Measurements from ENCODE around the gene RHOU.
A peak's percentile ranks its signal among the peaks of the same experiment; 100 is the strongest.
"Not testable (repeated sequence)": the region's sequence is repeated elsewhere in the genome, so short reads cannot be mapped to it uniquely, and the experiment has no call there.

RHOU gene

GRCh38 chr1:228734881-228735801 lies at the start of gene RHOU:
Gene RHOU, plus strand, starts transcription at chr1:228735479. Its CDS starts 264 bp downstream, at chr1:228735743.
- DNase-seq (ENCODE audit: low read depth), result peak; percentile 66

DNA sequence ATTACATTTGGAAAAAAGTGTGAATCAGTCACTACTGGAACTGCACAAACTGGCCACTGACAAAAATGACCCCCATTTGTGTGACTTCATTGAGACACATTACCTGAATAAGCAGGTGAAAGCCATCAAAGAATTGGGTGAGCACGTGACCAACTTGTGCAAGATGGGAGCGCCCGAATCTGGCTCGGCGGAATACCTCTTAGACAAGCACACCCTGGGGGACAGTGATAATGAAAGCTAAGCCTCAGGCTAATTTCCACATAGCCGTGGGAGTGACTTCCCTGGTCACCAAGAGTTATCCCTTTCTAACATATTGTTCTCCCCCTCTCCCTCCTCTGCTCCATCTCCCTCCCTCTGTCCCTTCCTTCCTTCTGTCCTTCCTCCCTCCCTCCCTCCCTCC lies 47.7 kb upstream of the RHOU start:
- no peak for DNase-seq (ENCODE audit: low read depth)

DNA sequence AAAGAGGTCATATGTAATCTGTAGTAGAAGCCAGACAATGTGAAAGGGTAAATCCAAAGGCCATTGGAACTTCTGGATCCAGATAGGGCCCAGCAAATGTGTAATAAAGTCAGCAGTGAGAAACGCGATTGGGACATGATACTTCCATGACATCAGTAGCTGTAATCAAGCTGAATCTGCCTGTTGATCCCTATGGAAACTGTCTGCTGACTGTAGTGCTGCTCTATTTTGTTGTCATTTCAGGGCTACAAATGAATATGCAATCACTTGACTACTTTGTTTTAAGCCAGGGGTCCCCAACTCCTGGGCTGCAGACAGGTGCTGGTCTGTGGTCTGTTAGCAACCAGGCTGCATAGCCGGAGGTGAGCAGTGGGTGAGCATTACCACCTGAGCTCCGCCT lies 46.0 kb upstream of the RHOU start:
- DNase-seq (ENCODE audit: low read depth), result no peak

DNA sequence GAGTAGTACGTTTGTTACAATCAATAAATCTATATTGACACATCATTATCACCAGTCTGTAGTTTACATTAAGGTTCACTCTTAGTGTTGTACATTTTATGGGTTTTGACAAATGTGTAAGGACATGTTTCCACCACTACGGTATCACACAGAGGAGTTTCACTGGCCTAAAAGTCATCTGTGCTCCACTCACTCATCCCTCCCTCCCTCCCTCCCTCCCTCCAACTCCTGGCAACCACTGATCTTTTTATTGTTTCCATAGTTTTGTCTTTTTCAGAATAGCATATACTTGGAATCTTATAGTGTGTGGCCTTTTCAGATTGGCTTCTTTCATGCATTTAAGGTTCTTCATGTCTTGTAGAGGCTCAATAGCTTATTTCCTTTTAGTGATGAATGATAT lies 44.1 kb upstream of the RHOU start:
- DNase-seq (ENCODE audit: low read depth), result no peak

DNA sequence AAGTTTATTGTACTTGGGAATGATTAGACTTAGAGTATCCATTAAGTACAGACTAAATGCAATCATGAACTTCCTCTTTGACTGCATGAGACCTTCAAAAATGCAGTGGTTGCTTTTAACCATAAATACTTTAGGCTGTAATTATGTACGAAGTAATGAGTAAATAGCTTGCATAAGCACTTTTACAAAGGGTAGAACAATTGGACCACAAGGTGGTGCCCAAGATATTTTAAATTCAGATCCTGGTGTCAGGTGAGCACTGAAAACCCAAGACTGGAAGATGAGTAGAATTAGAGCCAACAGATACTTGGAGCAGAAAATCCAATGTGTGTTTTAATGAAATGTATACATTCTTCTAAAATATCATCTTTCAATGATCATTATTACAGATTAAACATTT lies 43.4 kb upstream of the RHOU start:
- DNase-seq (ENCODE audit: low read depth), result no peak

- not testable (repeated sequence) for DNase-seq (ENCODE audit: low read depth)
Measured at GRCh38 chr1:228694447-228694846, 40.8 kb upstream of the RHOU start.

- DNase-seq (ENCODE audit: low read depth), result no peak
Measured at GRCh38 chr1:228695015-228695955, 40.0 kb upstream of the RHOU start.

DNA sequence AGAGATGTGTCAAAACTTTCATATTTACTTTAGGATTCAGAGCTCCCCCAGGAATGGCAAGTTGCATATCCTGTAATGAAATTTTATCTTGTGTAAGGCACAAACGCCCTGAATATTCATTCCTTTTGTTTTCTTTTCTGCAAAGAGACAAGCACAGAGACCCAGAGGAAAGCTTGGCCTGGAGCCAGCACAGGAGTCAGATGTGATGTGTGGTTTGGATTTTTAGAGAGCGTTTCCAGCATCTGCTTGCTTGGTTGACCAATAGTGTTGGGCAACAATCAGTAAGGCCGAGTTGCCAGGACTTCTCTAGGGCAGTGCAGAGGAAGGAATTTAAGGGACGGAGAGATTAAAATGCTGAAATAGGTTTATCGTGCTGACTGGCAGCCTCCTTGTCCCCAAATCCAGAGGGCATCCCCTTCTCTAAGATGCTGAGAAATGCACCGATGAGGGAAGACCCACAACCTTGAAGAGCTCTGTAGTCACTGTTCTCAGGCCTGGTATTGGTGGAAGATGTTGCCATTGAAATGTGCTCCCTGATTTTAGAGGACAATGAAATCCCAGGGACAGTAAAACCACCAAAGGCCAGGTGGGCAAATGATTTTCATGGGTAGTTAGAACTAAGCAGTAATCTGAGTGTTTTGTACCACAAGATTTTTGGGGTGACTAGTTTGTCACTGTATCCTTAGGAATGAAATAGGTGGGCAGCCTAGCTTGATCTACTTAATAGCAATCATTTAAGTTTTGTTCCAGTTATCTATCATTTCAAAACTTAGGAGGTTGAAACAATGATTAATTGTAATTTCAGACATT lies 37.9 kb upstream of the RHOU start:
- no peak for DNase-seq (ENCODE audit: low read depth)

- DNase-seq (ENCODE audit: low read depth), result no peak
Measured at GRCh38 chr1:228698017-228698329, 37.3 kb upstream of the RHOU start.

DNA sequence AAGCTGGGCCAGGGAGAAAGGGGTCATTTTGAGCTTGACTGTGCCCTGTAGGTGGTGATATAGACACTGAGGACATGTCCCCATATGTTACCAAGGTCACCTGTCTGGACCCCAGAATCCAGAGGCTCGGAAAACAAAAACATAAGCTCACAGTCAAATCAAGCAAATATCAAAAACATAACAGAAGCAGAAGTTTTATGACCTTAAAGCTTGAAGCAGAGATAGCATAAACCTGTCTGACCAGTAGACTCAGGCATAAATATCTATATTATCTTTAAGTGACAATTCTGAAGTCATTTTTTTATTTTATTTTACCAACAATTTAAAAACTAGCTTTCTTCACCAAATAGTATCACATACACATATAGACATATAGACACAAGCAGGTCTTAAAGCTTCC lies 32.8 kb upstream of the RHOU start:
- no peak for DNase-seq (ENCODE audit: low read depth)

GRCh38 chr1:228706305-228706704 lies 29.0 kb upstream of the RHOU start:
- no peak for DNase-seq (ENCODE audit: low read depth)

DNA sequence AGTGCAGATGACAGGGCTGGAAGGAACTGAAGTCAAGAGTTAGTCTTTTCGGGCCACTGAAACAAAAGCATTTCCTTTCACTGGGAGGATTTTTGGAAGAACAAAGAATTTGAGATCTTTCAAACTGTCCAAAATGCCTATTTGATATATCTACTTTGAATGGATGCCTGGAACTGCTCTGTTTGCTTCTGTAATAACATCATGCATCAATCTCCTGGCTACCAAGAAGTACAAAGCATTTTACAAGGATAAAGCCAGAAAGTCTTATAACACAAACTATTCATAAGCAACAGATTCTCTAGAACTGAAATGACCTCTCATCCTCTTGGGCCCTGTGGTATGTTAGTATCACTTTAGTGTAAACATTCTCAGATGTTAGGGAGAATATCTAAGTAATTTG lies 18.2 kb upstream of the RHOU start:
- no peak for DNase-seq (ENCODE audit: low read depth)

DNA sequence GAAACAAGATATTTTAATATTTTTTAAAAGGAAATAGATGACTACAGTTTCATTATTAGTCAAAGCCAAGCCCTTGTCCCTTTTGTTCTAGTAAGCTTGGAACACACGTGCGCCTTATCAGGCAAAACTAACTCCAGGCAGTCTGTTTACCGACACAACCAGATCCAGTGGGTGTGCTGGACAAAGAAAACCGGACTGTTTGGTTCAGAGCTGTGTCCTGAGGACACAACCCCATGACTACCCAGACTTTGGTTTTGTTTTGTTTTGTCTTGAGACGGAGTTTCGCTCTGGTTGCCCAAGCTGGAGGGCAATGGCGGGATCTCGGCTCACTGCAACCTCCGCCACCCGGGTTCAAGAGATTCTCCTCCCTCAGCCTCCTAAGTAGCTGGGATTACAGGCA lies 13.9 kb upstream of the RHOU start:
- no peak for DNase-seq (ENCODE audit: low read depth)

DNA sequence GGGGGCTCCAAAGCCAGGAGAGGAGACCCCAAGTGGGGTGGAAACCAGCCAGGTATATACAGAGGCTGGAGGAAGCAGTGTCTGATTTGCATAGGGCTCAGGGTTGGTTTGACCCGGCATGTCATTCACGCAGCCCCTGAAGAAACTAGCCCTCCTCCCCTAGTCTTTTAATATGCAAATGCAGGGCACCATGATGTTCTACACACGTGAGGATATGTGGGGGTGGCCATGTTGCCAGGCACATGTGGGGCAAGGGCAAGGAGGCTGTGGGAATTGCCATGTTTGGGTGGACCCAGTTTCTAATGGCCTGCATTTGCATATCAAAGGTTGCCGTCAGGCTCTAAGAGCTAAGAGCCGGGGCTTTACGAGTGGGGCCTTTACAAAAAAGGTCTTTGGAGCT lies 12.0 kb upstream of the RHOU start:
- no peak for DNase-seq (ENCODE audit: low read depth)

- no peak for DNase-seq (ENCODE audit: low read depth)
Measured at GRCh38 chr1:228723921-228724320, 11.4 kb upstream of the RHOU start.

- DNase-seq (ENCODE audit: low read depth), result no peak
Measured at GRCh38 chr1:228725178-228725577, 10.1 kb upstream of the RHOU start.

- no peak for DNase-seq (ENCODE audit: low read depth)
Measured at GRCh38 chr1:228727681-228728171, 7.6 kb upstream of the RHOU start.

DNA sequence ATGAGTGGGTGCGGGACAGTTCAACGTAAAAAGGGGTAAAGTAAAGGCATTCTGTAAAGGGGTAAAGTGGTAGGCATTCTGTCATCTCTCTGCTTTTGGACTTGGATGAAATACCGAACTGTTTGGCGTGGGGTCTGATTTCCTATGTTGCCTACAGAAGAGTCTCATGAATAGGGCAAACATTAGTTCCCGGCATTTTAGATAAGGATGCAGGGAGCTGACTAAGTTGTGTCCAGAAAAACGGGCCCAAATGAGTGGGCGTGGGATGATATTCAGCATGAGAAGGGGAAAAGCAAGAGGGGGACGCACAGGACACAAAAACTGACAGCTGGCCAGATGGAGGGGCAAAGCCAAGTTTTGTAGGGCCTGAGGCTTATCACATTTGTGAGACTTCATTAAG lies 2.9 kb upstream of the RHOU start:
- DNase-seq (ENCODE audit: low read depth), result no peak

GRCh38 chr1:228733576-228733975 lies 1.7 kb upstream of the RHOU start:
- no peak for DNase-seq (ENCODE audit: low read depth)

DNA sequence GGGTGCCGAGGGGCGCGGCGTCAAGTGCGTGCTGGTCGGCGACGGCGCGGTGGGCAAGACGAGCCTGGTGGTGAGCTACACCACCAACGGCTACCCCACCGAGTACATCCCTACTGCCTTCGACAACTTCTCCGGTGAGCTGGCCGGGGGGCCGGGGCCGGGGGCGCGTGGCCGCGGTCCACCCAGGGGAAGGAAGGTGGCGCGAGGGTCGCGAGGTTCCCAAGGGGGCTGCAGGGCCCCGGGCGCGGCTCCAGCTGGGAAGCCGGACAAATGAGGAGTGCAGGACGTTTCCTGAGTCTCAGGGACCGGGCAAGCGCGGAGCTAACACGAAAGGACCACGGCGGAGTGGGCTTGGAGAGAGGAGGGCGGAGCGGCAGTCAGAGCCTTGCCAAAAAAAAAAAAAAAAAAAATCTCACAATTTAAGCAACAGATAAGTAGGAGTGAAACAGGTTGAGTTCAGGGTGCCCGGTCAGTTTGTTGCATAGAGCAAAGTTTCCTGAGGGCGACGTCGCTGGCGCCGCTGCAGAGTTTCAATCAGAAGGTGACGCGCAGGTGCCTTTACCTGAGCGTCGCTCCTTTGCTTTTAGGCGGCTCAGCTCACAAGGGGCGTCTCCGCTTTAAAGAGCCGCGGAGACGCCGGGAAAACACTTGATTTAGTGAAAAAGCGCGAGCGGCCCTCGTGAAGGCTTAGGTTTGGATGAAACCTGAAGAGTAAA lies 750 bp downstream of the RHOU start:
- DNase-seq (ENCODE audit: low read depth), result no peak

DNA sequence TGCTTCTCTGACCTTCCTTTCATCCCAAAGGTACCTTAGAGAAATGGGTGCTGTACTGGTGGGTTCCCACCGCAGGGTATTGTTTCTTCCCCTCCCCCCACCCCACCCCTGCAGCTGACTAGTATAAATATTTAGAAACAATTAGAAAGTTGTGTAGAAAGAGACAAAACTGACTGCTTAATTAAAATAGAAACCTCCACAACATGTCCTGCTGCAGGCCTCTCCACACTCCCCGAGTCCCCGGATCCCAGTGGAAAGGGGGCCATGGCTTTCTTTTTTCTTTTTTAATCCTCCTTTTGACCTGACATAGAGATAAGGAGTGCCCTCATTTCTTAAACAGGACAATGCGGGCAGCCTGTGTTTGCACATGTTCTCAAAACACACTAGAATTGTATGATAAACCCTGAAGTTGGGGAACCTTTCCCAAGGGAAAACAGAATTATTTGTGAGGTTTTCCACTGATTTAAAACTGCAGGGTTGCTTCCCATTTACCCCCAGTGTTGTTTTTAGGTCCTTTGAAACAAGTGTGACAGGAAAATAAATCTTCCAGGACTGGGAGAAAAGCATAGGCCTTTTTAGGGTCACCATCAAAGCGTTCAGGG lies 1.7 kb downstream of the RHOU start:
- no peak for DNase-seq (ENCODE audit: low read depth)
